Uterus (tissue), 4 donors: Measurements from ENCODE around the gene BMERB1. TPM values are rescaled to one million over a fixed set of nuclear protein-coding genes. Genes with fewer than 3 reads are reported as not detected.

Experiments
- DNase-seq, 2 donors: peaks; one replicate each; pipeline ENCODE4 v3.0.0-alpha.2; 2019 to 2020
- H3K27ac ChIP-seq, 2 donors: fragments of 200-600 bp; sonication (generic); 1 replicate in 1 of 2; 2 replicates in 1 of 2; pipeline ENCODE4 v1.5.1; 2016 to 2018
- H3K27me3 ChIP-seq, 2 donors: fragments of 200-600 bp; sonication (generic); one replicate each; pipeline ENCODE4 v1.5.1; 2018 to 2019; ENCODE audit warnings: control low read depth in 1 of 2
- H3K36me3 ChIP-seq, 2 donors: fragments of 200-600 bp; sonication (generic); one replicate each; pipeline ENCODE4 v1.5.1; 2019; ENCODE audit warnings: control low read depth in 1 of 2
- H3K4me1 ChIP-seq, 2 donors: fragments of 200-600 bp; sonication (generic); one replicate each; pipeline ENCODE4 v1.5.1; 2018 to 2019; ENCODE audit warnings: control low read depth in 1 of 2
- H3K4me3 ChIP-seq, 2 donors: fragments of 200-600 bp; sonication (generic); 1 replicate in 1 of 2; 2 replicates in 1 of 2; pipeline ENCODE4 v1.5.1; 2018 to 2019; ENCODE audit warnings: mild to moderate bottlenecking in 1 of 2
- H3K9me3 ChIP-seq, 2 donors: fragments of 200-600 bp; sonication (generic); one replicate each; pipeline ENCODE4 v1.5.1; 2019; ENCODE audit warnings: control low read depth in 1 of 2
- CTCF ChIP-seq, 4 experiments: fragments of 200-600 bp in 2 of 4; fragments of 450-650 bp in 2 of 4; sonication (generic) in 2 of 4; IDR thresholded peaks; one replicate each; pipeline ENCODE4 v1.5.1; 2016 to 2019; ENCODE audit warnings: antibody characterized with exemption in 4 of 4, mild to moderate bottlenecking in 2 of 4, moderate library complexity in 1 of 4
- POLR2A ChIP-seq, 2 donors: fragments of 450-650 bp; IDR thresholded peaks; one replicate each; pipeline ENCODE4 v1.6.1; 2016; ENCODE audit warnings: antibody characterized with exemption in 2 of 2, mild to moderate bottlenecking in 1 of 2, moderate library complexity in 1 of 2
- intact Hi-C: fragments of 100-400 bp; cut with DNase I; formaldehyde crosslinking; loops from one replicate; pipeline ENCODE4 v1.15.1; 2023; ENCODE audit warnings: low total_unique reads
- total RNA-seq, 4 donors: library from RNA; depleted of rRNA in 3 of 4; stranded (reverse); fragments of >200 nt in 3 of 4; gene quantifications; one replicate each; pipeline versions ENCODE4 v1.1.0 to v1.2.4, GENCODE V29; 2014 to 2023
- donor health status: DM: yes; HTN: yes; CAD: no.

Gene BMERB1
- total RNA-seq, 4 donors from 2014 or later: 12.8 to 98.9 (median 39.2) TPM

DNA sequence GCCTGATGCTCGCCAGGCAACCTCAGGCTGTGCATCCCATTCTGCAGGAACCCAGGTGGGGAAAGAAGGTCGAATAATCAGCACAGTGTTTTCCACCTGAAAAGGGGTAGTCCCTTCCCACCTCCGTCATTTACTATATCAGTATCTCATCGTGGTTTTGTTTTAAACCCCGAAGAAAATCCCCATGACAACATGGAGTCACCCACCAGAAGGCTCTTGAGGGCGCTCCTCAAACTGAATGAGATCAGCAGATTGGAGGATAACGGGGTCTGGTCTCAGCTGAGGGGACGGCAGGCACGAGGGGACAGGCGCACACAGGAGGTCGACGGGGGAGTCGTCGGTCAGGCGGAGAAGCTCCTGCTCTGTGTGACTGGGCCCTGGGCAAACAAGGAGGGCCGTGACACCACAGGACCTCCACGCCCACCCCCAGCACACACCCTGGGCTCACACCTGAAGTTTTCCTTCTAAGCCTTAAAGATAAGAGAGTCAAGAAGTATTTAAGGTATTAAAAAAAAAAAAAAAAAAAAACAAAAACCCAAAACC, 164.3 kb downstream of the BMERB1 start:
- no peaks in the 10 kb centered on the region for H3K9me3 ChIP-seq
- H3K27me3 ChIP-seq: no peaks in the 10 kb centered on the region
- no peak overlapping the region for H3K27ac ChIP-seq
- intact Hi-C loops: no loop called here
- H3K4me3 ChIP-seq: no peak overlapping the region
- no peaks in the 10 kb centered on the region for H3K36me3 ChIP-seq
- H3K4me1 ChIP-seq: no peaks in the 10 kb centered on the region
- DNase-seq: no peak
- TF ChIP-seq POLR2A (IDR thresholded peaks at IDR 0.05) (no peak), CTCF (IDR thresholded peaks at IDR 0.05) (no peak)

DNA sequence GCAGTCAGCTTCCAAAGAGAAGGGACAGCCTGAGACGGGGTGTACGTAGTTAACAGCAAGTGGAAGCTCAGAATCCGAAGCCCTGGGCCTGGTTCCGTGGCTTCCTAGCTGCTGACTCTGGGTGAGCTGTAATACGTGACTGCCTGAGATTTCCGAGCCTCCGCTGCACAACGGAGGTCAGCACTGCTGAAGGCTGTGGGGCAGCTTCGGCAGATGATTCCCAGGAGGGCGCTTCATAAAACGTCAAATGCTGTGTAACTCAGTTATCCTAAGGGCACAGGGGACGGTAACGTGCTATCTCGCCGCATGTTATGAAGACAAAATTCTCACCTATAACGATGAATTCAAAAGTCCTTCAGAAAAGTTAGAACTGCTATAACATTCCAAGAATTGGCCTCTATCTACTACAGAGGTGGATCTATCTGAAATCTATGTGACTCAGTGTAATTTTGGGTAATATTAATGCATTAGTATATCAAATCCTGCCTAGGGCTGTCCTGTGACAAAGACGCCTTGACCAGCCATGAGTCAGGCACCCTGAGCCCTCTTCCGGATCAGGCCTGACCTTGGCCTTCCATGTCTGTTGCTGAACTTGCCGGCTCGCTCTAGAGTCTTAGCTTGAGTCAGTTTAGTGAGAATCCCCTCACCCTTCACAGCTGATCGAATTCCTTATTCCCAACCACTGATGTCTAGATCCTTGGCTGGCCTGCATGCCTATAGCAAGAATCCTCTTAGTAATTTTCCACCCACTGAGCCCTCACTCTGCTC, 165.1 kb downstream of the BMERB1 start:
- no peak overlapping the region for H3K4me3 ChIP-seq
- DNase-seq: no peak
- TF ChIP-seq POLR2A (IDR thresholded peaks at IDR 0.05) (no peak), CTCF (IDR thresholded peaks at IDR 0.05) (no peak)
- H3K4me1 ChIP-seq: no peaks in the 10 kb centered on the region
- no peaks in the 10 kb centered on the region for H3K36me3 ChIP-seq
- intact Hi-C loops: no loop called here
- H3K27me3 ChIP-seq: no peaks in the 10 kb centered on the region
- H3K9me3 ChIP-seq: no peaks in the 10 kb centered on the region
- no peak overlapping the region for H3K27ac ChIP-seq

DNA sequence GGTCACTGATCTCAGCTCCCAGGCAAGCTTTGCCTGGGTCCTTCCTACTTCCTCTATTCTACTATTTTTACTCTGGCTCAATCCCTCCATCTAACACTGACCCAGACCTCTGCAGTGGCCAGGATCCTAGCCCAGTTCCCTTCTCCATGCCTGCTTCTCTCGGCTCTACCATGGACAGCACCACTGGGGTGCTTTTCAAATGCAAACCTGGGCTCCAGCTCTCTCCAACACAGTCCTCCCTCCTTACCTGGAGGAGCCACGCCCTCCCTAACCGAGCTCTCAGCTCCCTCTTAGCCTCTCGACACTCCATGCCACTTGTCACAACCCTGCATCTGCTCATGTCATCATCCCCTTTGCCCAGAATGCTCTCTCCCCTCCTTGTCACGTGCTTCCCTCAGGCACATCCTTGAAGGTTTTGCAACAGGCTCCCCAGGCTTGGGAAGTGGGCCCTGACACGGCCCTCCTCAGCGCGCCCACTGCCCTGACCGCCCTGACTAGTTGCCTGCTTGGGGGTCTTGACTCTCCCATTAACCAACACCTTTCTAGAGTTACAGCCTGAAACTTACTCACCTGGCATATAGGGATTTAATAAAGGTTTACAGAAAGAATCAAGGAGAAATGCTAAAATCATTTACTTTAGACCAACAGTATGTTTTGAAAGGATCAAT, 167.0 kb downstream of the BMERB1 start:
- no peaks in the 10 kb centered on the region for H3K9me3 ChIP-seq
- no peaks in the 10 kb centered on the region for H3K27me3 ChIP-seq
- H3K4me3 ChIP-seq: no peak overlapping the region
- H3K27ac ChIP-seq: no peak overlapping the region
- no peaks in the 10 kb centered on the region for H3K4me1 ChIP-seq
- no peak for DNase-seq
- no peaks in the 10 kb centered on the region for H3K36me3 ChIP-seq
- intact Hi-C loops: no loop called here
- TF ChIP-seq POLR2A (IDR thresholded peaks at IDR 0.05) (no peak), CTCF (IDR thresholded peaks at IDR 0.05) (no peak)

- intact Hi-C loops: no loop called here
- H3K36me3 ChIP-seq: no peaks in the 10 kb centered on the region
- DNase-seq: no peak
These were observed 168.1 kb downstream of the BMERB1 start for GRCh38 chr16:15602285-15603044.

More at GRCh38 chr16:15602285-15603044, 168.1 kb downstream of the BMERB1 start:
- Histone ChIP-seq H3K9me3 (no peaks in the 10 kb centered on the region), H3K4me3 (no peak overlapping the region), H3K4me1 (no peaks in the 10 kb centered on the region), H3K27ac (no peak overlapping the region), H3K27me3 (no peaks in the 10 kb centered on the region)
- TF ChIP-seq CTCF (IDR thresholded peaks at IDR 0.05) (no peak), POLR2A (IDR thresholded peaks at IDR 0.05) (no peak)
